Measurements from ENCODE around the gene ITIH3. TPM values are rescaled to one million over a fixed set of nuclear protein-coding genes. Genes with fewer than 3 reads are reported as not detected.

ITIH3 gene
- total RNA-seq, 2 donors from 2014 or later: not detected

DNA sequence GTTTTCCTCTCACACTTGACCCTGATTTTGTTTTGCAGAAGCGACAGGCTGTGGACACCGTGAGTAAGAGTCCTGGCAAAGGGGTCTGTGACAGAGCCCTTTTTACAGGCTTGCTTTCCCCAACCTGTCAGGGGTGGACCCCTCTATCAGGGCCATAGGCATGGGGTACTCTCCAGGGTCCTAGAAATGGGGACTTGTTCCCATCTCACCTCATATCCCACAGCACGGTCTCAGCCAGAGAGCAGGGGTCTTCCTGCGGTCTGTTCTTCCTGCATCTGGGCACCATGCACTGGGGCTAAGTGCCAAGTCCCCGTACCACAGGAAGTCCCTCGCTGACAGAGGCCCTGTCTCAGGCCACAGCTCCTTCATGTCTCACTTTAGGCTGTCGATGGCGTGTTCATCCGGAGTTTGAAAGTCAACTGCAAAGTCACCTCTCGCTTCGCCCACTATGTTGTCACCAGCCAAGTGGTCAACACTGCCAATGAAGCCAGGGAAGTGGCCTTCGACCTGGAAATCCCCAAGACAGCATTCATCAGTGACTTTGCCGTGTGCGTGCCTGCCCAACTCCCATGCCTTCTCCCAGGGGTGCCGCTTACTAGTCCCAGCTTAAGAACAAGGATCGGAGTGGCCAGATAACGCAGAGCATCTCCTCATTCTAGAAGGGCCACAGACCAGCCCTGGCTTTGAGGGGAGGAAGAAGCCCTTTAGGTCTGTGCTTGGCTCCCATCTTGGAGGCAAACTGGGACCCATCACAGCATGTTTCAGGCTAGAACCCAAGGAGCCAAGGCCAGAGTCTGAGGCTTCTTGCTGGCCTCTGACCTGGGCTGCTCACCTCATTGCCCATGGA lies 16.4 kb upstream of the ITIH3 start:
- Histone ChIP-seq H3K4me3 (ENCODE audit: low read length) (no peak overlapping the region), H3K27ac (ENCODE audit: low read depth, low read length) (no peak overlapping the region), H3K9ac (ENCODE audit: extremely low read depth, low read length, poor library complexity, severe bottlenecking) (no peak overlapping the region), H3K4me1 (ENCODE audit: control insufficient read depth, insufficient read depth, low read length) (no peaks in the 10 kb centered on the region), H3K27me3 (ENCODE audit: control insufficient read depth, insufficient read depth, low read length, poor library complexity, severe bottlenecking) (peaks cover 7% of the 10 kb centered on the region), H3K9me3 (ENCODE audit: control insufficient read depth, low read length) (no peaks in the 10 kb centered on the region), H3K36me3 (ENCODE audit: control insufficient read depth, insufficient read depth, low read length) (no peaks in the 10 kb centered on the region)
- TF ChIP-seq, protein P1, sequence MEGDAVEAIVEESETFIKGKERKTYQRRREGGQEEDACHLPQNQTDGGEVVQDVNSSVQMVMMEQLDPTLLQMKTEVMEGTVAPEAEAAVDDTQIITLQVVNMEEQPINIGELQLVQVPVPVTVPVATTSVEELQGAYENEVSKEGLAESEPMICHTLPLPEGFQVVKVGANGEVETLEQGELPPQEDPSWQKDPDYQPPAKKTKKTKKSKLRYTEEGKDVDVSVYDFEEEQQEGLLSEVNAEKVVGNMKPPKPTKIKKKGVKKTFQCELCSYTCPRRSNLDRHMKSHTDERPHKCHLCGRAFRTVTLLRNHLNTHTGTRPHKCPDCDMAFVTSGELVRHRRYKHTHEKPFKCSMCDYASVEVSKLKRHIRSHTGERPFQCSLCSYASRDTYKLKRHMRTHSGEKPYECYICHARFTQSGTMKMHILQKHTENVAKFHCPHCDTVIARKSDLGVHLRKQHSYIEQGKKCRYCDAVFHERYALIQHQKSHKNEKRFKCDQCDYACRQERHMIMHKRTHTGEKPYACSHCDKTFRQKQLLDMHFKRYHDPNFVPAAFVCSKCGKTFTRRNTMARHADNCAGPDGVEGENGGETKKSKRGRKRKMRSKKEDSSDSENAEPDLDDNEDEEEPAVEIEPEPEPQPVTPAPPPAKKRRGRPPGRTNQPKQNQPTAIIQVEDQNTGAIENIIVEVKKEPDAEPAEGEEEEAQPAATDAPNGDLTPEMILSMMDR (conservative IDR thresholded peaks at IDR 0.05): no peak
- no peak overlapping the region for H3K4me3 Mint-ChIP-seq
- peak; percentile 35 for DNase-seq
- H3K9me3 Mint-ChIP-seq: no peaks in the 10 kb centered on the region
- H3K27me3 Mint-ChIP-seq (ENCODE audit: insufficient read depth): peaks cover 17% of the 10 kb centered on the region
- 89 to 91% methylated on average over 14 to 17 of the region's 17 CpGs for whole genome bisulfite sequencing, 2 experiments (ENCODE audit: insufficient coverage in 1 of 2, insufficient read length in 1 of 2)
- H3K27ac Mint-ChIP-seq: no peak overlapping the region
- H3K4me1 Mint-ChIP-seq: no peaks in the 10 kb centered on the region
- H3K36me3 Mint-ChIP-seq (ENCODE audit: low read depth): no peaks in the 10 kb centered on the region

GRCh38 chr3:52779011-52779836 lies 15.4 kb upstream of the ITIH3 start:
- no peak overlapping the region for H3K4me3 Mint-ChIP-seq
- H3K4me1 Mint-ChIP-seq: no peaks in the 10 kb centered on the region
- Histone ChIP-seq H3K27me3 (ENCODE audit: control insufficient read depth, insufficient read depth, low read length, poor library complexity, severe bottlenecking) (peaks cover 7% of the 10 kb centered on the region), H3K27ac (ENCODE audit: low read depth, low read length) (no peak overlapping the region), H3K9me3 (ENCODE audit: control insufficient read depth, low read length) (no peaks in the 10 kb centered on the region), H3K9ac (ENCODE audit: extremely low read depth, low read length, poor library complexity, severe bottlenecking) (no peak overlapping the region), H3K36me3 (ENCODE audit: control insufficient read depth, insufficient read depth, low read length) (no peaks in the 10 kb centered on the region), H3K4me1 (ENCODE audit: control insufficient read depth, insufficient read depth, low read length) (no peaks in the 10 kb centered on the region), H3K4me3 (ENCODE audit: low read length) (no peak overlapping the region)
- no peaks in the 10 kb centered on the region for H3K36me3 Mint-ChIP-seq (ENCODE audit: low read depth)
- TF ChIP-seq, protein P1 (conservative IDR thresholded peaks at IDR 0.05): no peak
- no peak overlapping the region for H3K27ac Mint-ChIP-seq
- DNase-seq: no peak
- no peaks in the 10 kb centered on the region for H3K9me3 Mint-ChIP-seq
- WGBS, 2 experiments (ENCODE audit: insufficient coverage in 1 of 2, insufficient read length in 1 of 2): 93% methylated on average over 8 to 11 of the region's 11 CpGs
- H3K27me3 Mint-ChIP-seq (ENCODE audit: insufficient read depth): peaks cover 16% of the 10 kb centered on the region

- Histone ChIP-seq H3K27me3 (ENCODE audit: control insufficient read depth, insufficient read depth, low read length, poor library complexity, severe bottlenecking) (peaks cover 7% of the 10 kb centered on the region), H3K4me1 (ENCODE audit: control insufficient read depth, insufficient read depth, low read length) (no peaks in the 10 kb centered on the region), H3K4me3 (ENCODE audit: low read length) (no peak overlapping the region), H3K36me3 (ENCODE audit: control insufficient read depth, insufficient read depth, low read length) (no peaks in the 10 kb centered on the region), H3K27ac (ENCODE audit: low read depth, low read length) (no peak overlapping the region), H3K9ac (ENCODE audit: extremely low read depth, low read length, poor library complexity, severe bottlenecking) (no peak overlapping the region), H3K9me3 (ENCODE audit: control insufficient read depth, low read length) (no peaks in the 10 kb centered on the region)
- H3K36me3 Mint-ChIP-seq (ENCODE audit: low read depth): no peaks in the 10 kb centered on the region
- H3K4me1 Mint-ChIP-seq: no peaks in the 10 kb centered on the region
- H3K4me3 Mint-ChIP-seq: no peak overlapping the region
- H3K9me3 Mint-ChIP-seq: no peaks in the 10 kb centered on the region
- peaks cover 12% of the 10 kb centered on the region for H3K27me3 Mint-ChIP-seq (ENCODE audit: insufficient read depth)
- TF ChIP-seq, protein P1 (conservative IDR thresholded peaks at IDR 0.05): no peak
- no peak for DNase-seq
- WGBS, 2 experiments (ENCODE audit: insufficient coverage in 1 of 2, insufficient read length in 1 of 2): 89 to 92% methylated on average over 6 to 8 of the region's 8 CpGs
- H3K27ac Mint-ChIP-seq: no peak overlapping the region
These were observed 14.6 kb upstream of the ITIH3 start for GRCh38 chr3:52779837-52780585.

Measured in endodermal cell (in vitro differentiated cells).